Measurements from ENCODE around the gene TCEAL8. TPM values are rescaled to one million over a fixed set of nuclear protein-coding genes. Genes with fewer than 3 reads are reported as not detected.
A peak's percentile ranks its signal among the peaks of the same experiment; 100 is the strongest.
"Not testable (repeated sequence)": the region's sequence is repeated elsewhere in the genome, so short reads cannot be mapped to it uniquely, and the experiment has no call there.

The TCEAL8 gene
- total RNA-seq, 1 donor from 2014 or later = 23.5 TPM

- no peaks in the 10 kb centered on the region for H3K36me3 Mint-ChIP-seq (ENCODE audit: low read depth)
- no peaks in the 10 kb centered on the region for H3K9me3 Mint-ChIP-seq
- no peak overlapping the region for H3K4me3 Mint-ChIP-seq
- peaks cover 7% of the 10 kb centered on the region for H3K27me3 Mint-ChIP-seq
- H3K4me1 Mint-ChIP-seq = no peaks in the 10 kb centered on the region
- intact Hi-C loops (cut with micrococcal nuclease) = no loop called here
- no peak overlapping the region for H3K27ac Mint-ChIP-seq
- DNase-seq = no peak
Observed at GRCh38 chrX:103240155-103240554, 14.8 kb downstream of the TCEAL8 start.

GRCh38 chrX:103236296-103236695, 18.7 kb downstream of the TCEAL8 start:
- Mint-ChIP-seq H3K36me3 (ENCODE audit: low read depth) (no peaks in the 10 kb centered on the region), H3K9me3 (no peaks in the 10 kb centered on the region), H3K27ac (no peak overlapping the region), H3K4me3 (no peak overlapping the region), H3K27me3 (peaks cover 2% of the 10 kb centered on the region), H3K4me1 (no peaks in the 10 kb centered on the region)
- intact Hi-C loops (cut with micrococcal nuclease) = no loop called here
- no peak for DNase-seq

- H3K27me3 Mint-ChIP-seq; H3K27ac Mint-ChIP-seq; H3K4me3 Mint-ChIP-seq; H3K36me3 Mint-ChIP-seq (ENCODE audit: low read depth); intact Hi-C loops (cut with micrococcal nuclease); DNase-seq; H3K4me1 Mint-ChIP-seq; H3K9me3 Mint-ChIP-seq: not testable (repeated sequence)
Observed at GRCh38 chrX:103235608-103236007, 19.3 kb downstream of the TCEAL8 start.

GRCh38 chrX:103234869-103235268, 20.1 kb downstream of the TCEAL8 start:
- no peak overlapping the region for H3K4me3 Mint-ChIP-seq
- no peaks in the 10 kb centered on the region for H3K4me1 Mint-ChIP-seq
- no peak overlapping the region for H3K27ac Mint-ChIP-seq
- no peak for DNase-seq
- no peaks in the 10 kb centered on the region for H3K36me3 Mint-ChIP-seq (ENCODE audit: low read depth)
- no peaks in the 10 kb centered on the region for H3K9me3 Mint-ChIP-seq
- intact Hi-C loops (cut with micrococcal nuclease) = no loop called here
- H3K27me3 Mint-ChIP-seq = peaks cover 3% of the 10 kb centered on the region

GRCh38 chrX:103233263-103233662, 21.7 kb downstream of the TCEAL8 start:
- Mint-ChIP-seq H3K27ac (no peak overlapping the region), H3K9me3 (no peaks in the 10 kb centered on the region), H3K4me3 (no peak overlapping the region), H3K4me1 (no peaks in the 10 kb centered on the region), H3K36me3 (ENCODE audit: low read depth) (no peaks in the 10 kb centered on the region), H3K27me3 (peaks cover 5% of the 10 kb centered on the region)
- DNase-seq = no peak
- intact Hi-C loops (cut with micrococcal nuclease) = no loop called here

GRCh38 chrX:103225918-103226317, 29.0 kb downstream of the TCEAL8 start:
- H3K36me3 Mint-ChIP-seq (ENCODE audit: low read depth); H3K27ac Mint-ChIP-seq; H3K9me3 Mint-ChIP-seq; H3K4me1 Mint-ChIP-seq; intact Hi-C loops (cut with micrococcal nuclease); H3K4me3 Mint-ChIP-seq; DNase-seq: not testable (repeated sequence)
- H3K27me3 Mint-ChIP-seq = peaks cover 35% of the 10 kb centered on the region

GRCh38 chrX:103220511-103221323, 34.2 kb downstream of the TCEAL8 start:
- H3K4me1 Mint-ChIP-seq = peaks cover 3% of the 10 kb centered on the region
- no peak overlapping the region for H3K27ac Mint-ChIP-seq
- no peaks in the 10 kb centered on the region for H3K9me3 Mint-ChIP-seq
- peaks cover 37% of the 10 kb centered on the region for H3K27me3 Mint-ChIP-seq
- DNase-seq = no peak
- H3K36me3 Mint-ChIP-seq (ENCODE audit: low read depth) = peaks cover 4% of the 10 kb centered on the region
- no peak overlapping the region for H3K4me3 Mint-ChIP-seq
- intact Hi-C loops (cut with micrococcal nuclease) = no loop called here

- no peak overlapping the region for H3K27ac Mint-ChIP-seq
- H3K9me3 Mint-ChIP-seq = no peaks in the 10 kb centered on the region
- peak overlapping the region; percentile 70 for H3K4me3 Mint-ChIP-seq
- H3K4me1 Mint-ChIP-seq = peaks cover 5% of the 10 kb centered on the region
- intact Hi-C loops (cut with micrococcal nuclease) = loop anchor here (2.0 to 10.0 kb wide), 2 partner anchors 39 to 99 kb away; partner anchors contain the start of genes BEX2 and TCEAL8
- peaks cover 4% of the 10 kb centered on the region for H3K36me3 Mint-ChIP-seq (ENCODE audit: low read depth)
- peak; percentile 67 for DNase-seq
- peaks cover 9% of the 10 kb centered on the region for H3K27me3 Mint-ChIP-seq
Observed at GRCh38 chrX:103215425-103215991, 39.4 kb downstream of the TCEAL8 start.

- peak within 1 kb of the TSS; percentile 86 for H3K4me3 Mint-ChIP-seq
- peak; percentile 94 for DNase-seq
- H3K9me3 Mint-ChIP-seq = no peaks in the 10 kb centered on the region
- peaks cover 9% of the 10 kb centered on the region for H3K27me3 Mint-ChIP-seq
- intact Hi-C loops (cut with micrococcal nuclease) = loop anchor here (2.0 to 10.0 kb wide), 2 partner anchors 40 to 100 kb away; partner anchors contain the start of genes BEX2 and TCEAL8
- peak within 1 kb of the TSS; percentile 85 for H3K27ac Mint-ChIP-seq
- peaks cover 5% of the 10 kb centered on the region for H3K4me1 Mint-ChIP-seq
- peaks cover 4% of the 10 kb centered on the region for H3K36me3 Mint-ChIP-seq (ENCODE audit: low read depth)
Observed at GRCh38 chrX:103214870-103215424, 40.0 kb downstream of the TCEAL8 start, which contains the start of gene BEX4. TSS of gene BEX4 (plus strand) at chrX:103215108. CDS start at chrX:103216154, 1,046 bp downstream.

GRCh38 chrX:103212749-103213457, 42.1 kb downstream of the TCEAL8 start:
- peaks cover 5% of the 10 kb centered on the region for H3K4me1 Mint-ChIP-seq
- no peak for DNase-seq
- no peak overlapping the region for H3K4me3 Mint-ChIP-seq
- H3K27ac Mint-ChIP-seq = no peak overlapping the region
- H3K27me3 Mint-ChIP-seq = peaks cover 1% of the 10 kb centered on the region
- no peaks in the 10 kb centered on the region for H3K9me3 Mint-ChIP-seq
- H3K36me3 Mint-ChIP-seq (ENCODE audit: low read depth) = peaks cover 4% of the 10 kb centered on the region
- intact Hi-C loops (cut with micrococcal nuclease) = loop anchor here (10.0 kb wide), 1 partner anchor 102 kb away; the partner anchor contains the start of gene BEX2

GRCh38 chrX:103211012-103211715, 43.8 kb downstream of the TCEAL8 start:
- intact Hi-C loops (cut with micrococcal nuclease) = loop anchor here (1.0 to 10.0 kb wide), 3 partner anchors 37 to 253 kb away; partner anchors contain the start of gene BEX2
- peak; percentile 79 for DNase-seq
- Mint-ChIP-seq H3K4me3 (no peak overlapping the region), H3K36me3 (ENCODE audit: low read depth) (peaks cover 2% of the 10 kb centered on the region), H3K27me3 (peaks cover 2% of the 10 kb centered on the region), H3K9me3 (no peaks in the 10 kb centered on the region), H3K27ac (no peak overlapping the region), H3K4me1 (peaks cover 5% of the 10 kb centered on the region)

GRCh38 chrX:103210056-103210455, 44.9 kb downstream of the TCEAL8 start:
- intact Hi-C loops (cut with micrococcal nuclease) = loop anchor here (10.0 kb wide), 1 partner anchor 105 kb away; the partner anchor contains the start of gene BEX2
- Mint-ChIP-seq H3K9me3 (no peaks in the 10 kb centered on the region), H3K36me3 (ENCODE audit: low read depth) (no peaks in the 10 kb centered on the region), H3K4me1 (peaks cover 3% of the 10 kb centered on the region), H3K27ac (no peak overlapping the region), H3K27me3 (peaks cover 2% of the 10 kb centered on the region), H3K4me3 (no peak overlapping the region)
- DNase-seq = no peak
